Stomach smooth muscle (tissue), 2 donors: ENCODE data around the gene GOLGA6L22.
"Not testable (repeated sequence)": the region's sequence is repeated elsewhere in the genome, so short reads cannot be mapped to it uniquely, and the experiment has no call there.

Experiments
- H3K27ac ChIP-seq: one replicate; pipeline ENCODE4 v1.7.0; 2013; ENCODE audit warnings: mild to moderate bottlenecking, low read length, inconsistent platforms
- H3K27me3 ChIP-seq, 2 donors: one replicate each; pipeline ENCODE4 v1.7.0; 2013; ENCODE audit warnings: low read length in 2 of 2; ENCODE audit not compliant: insufficient read depth in 2 of 2, control insufficient read depth in 1 of 2
- H3K36me3 ChIP-seq, 2 donors: one replicate each; pipeline ENCODE4 v1.7.0; 2013; ENCODE audit warnings: low read length in 2 of 2; ENCODE audit not compliant: control insufficient read depth in 2 of 2, insufficient read depth in 2 of 2
- H3K4me1 ChIP-seq: one replicate; pipeline ENCODE4 v1.7.0; 2013; ENCODE audit warnings: low read length; ENCODE audit not compliant: control insufficient read depth, insufficient read depth
- H3K4me3 ChIP-seq, 2 donors: one replicate each; pipeline ENCODE4 v1.7.0; 2013; ENCODE audit warnings: low read length in 2 of 2
- H3K9ac ChIP-seq, 2 donors: one replicate each; pipeline ENCODE4 v1.7.0; 2013; ENCODE audit warnings: low read length in 2 of 2, mild to moderate bottlenecking in 1 of 2
- H3K9me3 ChIP-seq, 2 donors: one replicate each; pipeline ENCODE4 v1.7.0; 2013; ENCODE audit warnings: low read length in 2 of 2; ENCODE audit not compliant: control insufficient read depth in 2 of 2
- donor health status: healthy.
- donor health status: Pancreatic carcinoma.

GOLGA6L22 gene

DNA sequence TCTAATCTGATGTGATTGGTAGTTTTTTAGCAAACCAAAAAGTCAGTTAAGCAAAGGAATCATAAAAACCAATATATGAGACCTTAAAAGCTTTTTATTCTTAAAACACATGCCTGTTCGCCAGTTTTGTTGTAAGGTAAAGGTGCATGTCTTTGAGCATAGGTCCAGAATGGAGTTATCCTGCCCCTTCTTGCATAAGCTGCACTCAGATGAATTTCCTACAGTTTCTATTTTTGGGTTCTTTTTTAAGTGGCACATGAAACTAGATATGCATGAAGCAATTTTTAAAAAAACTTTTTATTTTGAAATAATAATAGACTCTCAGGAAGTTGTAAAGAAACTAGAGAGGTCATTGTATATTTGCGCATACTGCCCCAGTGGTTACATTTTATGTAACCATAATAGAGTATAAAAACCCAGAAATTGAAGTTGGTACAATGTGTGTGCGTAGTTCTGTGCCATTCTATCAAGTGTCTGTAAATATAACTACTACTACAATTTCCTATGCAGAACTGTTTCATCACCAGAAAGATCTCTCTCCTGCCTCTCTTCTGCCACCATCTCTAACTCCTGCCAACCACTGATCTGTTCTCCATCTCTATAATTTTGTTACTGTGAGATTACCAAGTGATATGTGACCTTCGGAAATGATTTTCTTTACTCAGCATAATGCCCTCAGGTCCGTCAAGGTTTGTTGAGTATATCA lies 39.7 kb downstream of the GOLGA6L22 start:
- H3K4me3 ChIP-seq, H3K9me3 ChIP-seq, H3K36me3 ChIP-seq, H3K27me3 ChIP-seq, H3K4me1 ChIP-seq, H3K9ac ChIP-seq, H3K27ac ChIP-seq: not testable (repeated sequence)

DNA sequence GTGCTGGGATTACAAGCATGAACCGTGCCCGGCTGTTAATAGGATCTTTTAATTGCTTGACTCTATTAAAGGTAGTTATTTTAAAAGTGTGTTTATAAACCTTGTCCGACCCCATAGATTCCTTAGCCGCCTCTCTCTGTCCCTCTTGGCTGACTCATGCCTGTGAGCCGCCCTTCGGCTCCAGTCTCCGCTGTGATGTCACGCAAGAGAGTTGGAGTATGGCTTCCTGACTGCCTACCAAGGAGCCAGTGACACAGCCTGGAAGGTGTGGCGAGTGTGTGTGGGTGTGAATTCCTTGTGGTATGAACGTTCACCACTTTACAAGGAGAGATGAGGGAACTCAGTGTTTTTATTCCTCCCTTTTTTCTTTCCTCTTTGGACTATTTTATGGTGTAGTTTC lies 43.6 kb downstream of the GOLGA6L22 start:
- H3K27me3 ChIP-seq, H3K9me3 ChIP-seq, H3K27ac ChIP-seq, H3K36me3 ChIP-seq, H3K4me1 ChIP-seq, H3K9ac ChIP-seq, H3K4me3 ChIP-seq: not testable (repeated sequence)

DNA sequence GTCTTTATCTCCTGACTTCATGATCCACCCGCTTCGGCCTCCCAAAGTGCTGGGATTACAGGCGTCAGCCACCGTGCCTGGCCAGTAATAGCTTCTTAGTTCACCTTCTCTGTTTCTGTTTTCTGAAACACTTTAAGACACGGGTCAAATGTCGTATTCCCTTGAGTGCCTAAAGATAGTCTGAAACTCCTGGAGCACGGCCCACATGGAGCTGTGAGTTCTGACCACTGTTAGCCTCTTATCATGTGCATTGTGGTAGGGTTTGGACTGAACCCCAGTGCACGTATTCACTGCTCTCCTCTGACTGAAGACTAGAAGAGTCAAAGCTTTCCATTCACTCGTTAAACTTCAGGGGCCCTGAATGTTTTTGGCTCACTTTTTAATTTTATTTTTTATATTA lies 48.3 kb downstream of the GOLGA6L22 start:
- not testable (repeated sequence) for H3K9me3 ChIP-seq, H3K9ac ChIP-seq, H3K36me3 ChIP-seq, H3K4me1 ChIP-seq, H3K4me3 ChIP-seq, H3K27ac ChIP-seq, H3K27me3 ChIP-seq

DNA sequence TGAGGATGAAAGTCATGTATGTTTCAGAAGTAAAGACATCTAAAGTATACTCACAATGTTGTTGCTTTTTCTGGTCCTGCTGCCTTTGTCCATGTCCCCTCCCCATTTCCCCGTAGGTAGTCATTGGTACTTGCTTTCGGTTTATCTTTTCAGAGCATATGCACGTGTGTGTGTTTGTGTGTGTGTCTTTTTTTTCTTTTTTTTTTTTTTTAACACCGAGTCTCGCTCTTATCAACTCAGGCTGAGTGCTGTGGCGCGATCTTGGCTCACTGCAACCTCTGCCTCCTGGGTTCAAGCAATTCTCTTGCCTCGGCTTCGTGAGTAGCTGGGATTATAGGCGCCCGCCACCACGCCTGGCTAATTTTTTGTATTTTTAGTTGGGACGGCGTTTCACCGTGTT lies 57.4 kb downstream of the GOLGA6L22 start:
- not testable (repeated sequence) for H3K27ac ChIP-seq, H3K36me3 ChIP-seq, H3K27me3 ChIP-seq, H3K4me3 ChIP-seq, H3K9me3 ChIP-seq, H3K9ac ChIP-seq, H3K4me1 ChIP-seq
